ENCODE measurements around the gene ASTL. TPM values are rescaled to one million over a fixed set of nuclear protein-coding genes. Genes with fewer than 3 reads are reported as not detected.

ASTL gene
- total RNA-seq, 4 donors from 2014 or later: not detected

DNA sequence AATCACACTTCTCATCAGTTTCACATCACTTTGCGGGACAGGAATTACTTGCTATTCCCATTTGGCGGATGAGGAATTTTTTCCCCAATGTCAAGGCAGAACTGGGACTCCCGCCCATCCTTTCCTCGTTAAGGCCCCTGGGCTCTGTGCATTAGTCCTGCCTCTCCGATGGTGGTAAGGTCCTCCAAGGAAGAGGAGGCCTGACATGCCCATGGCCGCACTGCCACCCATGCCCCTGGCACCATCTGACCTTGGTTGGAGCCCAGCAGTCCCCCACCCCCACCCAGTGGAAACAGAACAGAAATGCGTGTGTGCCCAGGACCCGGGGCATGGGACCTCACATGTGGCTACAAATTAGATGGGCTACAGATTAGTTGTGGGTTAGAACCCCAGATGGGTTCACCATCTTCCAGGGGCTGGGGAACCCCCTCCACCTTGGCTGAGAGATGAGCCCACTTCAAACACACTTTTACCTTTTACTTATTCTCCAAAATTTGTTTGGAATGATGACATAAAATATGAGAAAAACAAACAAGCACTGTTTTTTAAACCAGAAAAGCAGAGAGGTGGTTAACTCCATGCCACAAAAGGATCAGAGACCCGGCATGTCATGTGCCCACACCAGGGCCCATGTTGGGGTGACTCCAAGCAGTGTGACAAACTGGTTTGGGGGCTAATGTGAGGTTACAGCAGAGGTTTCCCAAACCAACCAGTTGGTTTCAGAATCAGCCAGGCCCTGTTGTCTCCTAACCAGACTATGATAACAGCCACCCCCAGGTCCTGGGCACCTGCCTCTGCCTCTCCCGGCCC, 17.9 kb upstream of the ASTL start:
- H3K4me1 ChIP-seq: no peaks in the 10 kb centered on the region
- H3K27me3 ChIP-seq: no peaks in the 10 kb centered on the region
- H3K4me3 ChIP-seq: no peak overlapping the region
- H3K27ac ChIP-seq: no peak overlapping the region
- TF ChIP-seq, protein P1, sequence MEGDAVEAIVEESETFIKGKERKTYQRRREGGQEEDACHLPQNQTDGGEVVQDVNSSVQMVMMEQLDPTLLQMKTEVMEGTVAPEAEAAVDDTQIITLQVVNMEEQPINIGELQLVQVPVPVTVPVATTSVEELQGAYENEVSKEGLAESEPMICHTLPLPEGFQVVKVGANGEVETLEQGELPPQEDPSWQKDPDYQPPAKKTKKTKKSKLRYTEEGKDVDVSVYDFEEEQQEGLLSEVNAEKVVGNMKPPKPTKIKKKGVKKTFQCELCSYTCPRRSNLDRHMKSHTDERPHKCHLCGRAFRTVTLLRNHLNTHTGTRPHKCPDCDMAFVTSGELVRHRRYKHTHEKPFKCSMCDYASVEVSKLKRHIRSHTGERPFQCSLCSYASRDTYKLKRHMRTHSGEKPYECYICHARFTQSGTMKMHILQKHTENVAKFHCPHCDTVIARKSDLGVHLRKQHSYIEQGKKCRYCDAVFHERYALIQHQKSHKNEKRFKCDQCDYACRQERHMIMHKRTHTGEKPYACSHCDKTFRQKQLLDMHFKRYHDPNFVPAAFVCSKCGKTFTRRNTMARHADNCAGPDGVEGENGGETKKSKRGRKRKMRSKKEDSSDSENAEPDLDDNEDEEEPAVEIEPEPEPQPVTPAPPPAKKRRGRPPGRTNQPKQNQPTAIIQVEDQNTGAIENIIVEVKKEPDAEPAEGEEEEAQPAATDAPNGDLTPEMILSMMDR (IDR thresholded peaks at IDR 0.05): no peak
- intact Hi-C loops (cut with DNase I; ENCODE audit: low total_unique reads): no loop called here
- no peak for DNase-seq
- H3K9me3 ChIP-seq: no peaks in the 10 kb centered on the region
- no peaks in the 10 kb centered on the region for H3K36me3 ChIP-seq

DNA sequence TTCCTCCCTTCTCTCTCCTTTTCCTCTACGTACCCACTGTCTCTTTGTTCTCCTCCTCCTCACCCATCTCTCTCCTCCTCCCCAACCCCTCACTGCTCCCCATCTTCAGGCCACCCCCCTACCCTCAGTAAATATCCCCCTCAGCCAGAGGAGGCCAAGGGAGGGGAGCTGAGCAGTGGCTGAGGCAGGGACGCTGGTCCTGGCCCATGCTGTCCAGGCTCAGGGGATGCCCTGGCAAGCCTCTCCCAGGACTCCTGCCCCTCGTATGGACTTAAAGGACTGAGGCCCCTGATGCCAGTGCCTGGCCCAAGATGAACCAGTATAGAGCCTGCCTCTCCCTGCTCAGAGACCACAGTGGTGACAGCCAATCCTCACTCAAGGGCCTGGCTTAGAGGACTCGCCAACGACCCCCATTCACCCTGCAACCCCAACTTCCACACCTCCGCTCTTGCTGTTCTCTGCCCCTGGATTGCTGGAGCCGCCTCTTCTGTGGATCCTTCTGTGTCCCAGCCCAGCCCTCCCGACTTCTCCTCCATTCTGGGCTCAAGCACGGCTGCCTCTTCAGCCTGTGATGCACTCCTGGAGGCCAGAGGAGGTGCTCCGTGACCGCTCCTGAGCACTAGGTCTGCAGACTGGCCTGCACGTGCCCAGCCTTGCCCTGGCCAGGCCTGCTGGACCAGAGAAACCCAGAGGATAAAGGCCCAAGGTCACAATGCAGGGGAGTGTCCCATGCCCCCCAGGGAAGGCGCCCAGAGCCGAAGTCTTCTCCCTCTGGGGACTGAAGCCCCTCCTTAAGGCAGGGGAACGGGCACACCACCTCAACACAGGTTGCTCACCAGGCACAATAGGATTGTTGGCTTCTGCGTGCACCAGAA, 16.4 kb upstream of the ASTL start:
- Histone ChIP-seq H3K27ac (no peak overlapping the region), H3K9me3 (no peaks in the 10 kb centered on the region), H3K4me3 (no peak overlapping the region), H3K4me1 (no peaks in the 10 kb centered on the region), H3K36me3 (no peaks in the 10 kb centered on the region), H3K27me3 (no peaks in the 10 kb centered on the region)
- no peak for DNase-seq
- TF ChIP-seq, protein P1 (IDR thresholded peaks at IDR 0.05): no peak
- no peak for TF ChIP-seq POLR2A (IDR thresholded peaks at IDR 0.05)
- intact Hi-C loops (cut with DNase I; ENCODE audit: low total_unique reads): no loop called here

GRCh38 chr2:96153991-96154431, 15.7 kb upstream of the ASTL start:
- H3K36me3 ChIP-seq: no peaks in the 10 kb centered on the region
- H3K4me1 ChIP-seq: no peaks in the 10 kb centered on the region
- H3K4me3 ChIP-seq: no peak overlapping the region
- intact Hi-C loops (cut with DNase I; ENCODE audit: low total_unique reads): no loop called here
- no peak for TF ChIP-seq POLR2A (IDR thresholded peaks at IDR 0.05)
- TF ChIP-seq, protein P1 (IDR thresholded peaks at IDR 0.05): no peak
- H3K9me3 ChIP-seq: no peaks in the 10 kb centered on the region
- no peak overlapping the region for H3K27ac ChIP-seq
- no peaks in the 10 kb centered on the region for H3K27me3 ChIP-seq
- no peak for DNase-seq

GRCh38 chr2:96153291-96153713, 15.0 kb upstream of the ASTL start:
- Histone ChIP-seq H3K27me3 (no peaks in the 10 kb centered on the region), H3K27ac (no peak overlapping the region), H3K4me1 (no peaks in the 10 kb centered on the region), H3K9me3 (no peaks in the 10 kb centered on the region), H3K4me3 (no peak overlapping the region), H3K36me3 (no peaks in the 10 kb centered on the region)
- TF ChIP-seq, protein P1 (IDR thresholded peaks at IDR 0.05): no peak
- no peak for TF ChIP-seq POLR2A (IDR thresholded peaks at IDR 0.05)
- DNase-seq: peak in 1 of 2 donors; percentile 6
- intact Hi-C loops (cut with DNase I; ENCODE audit: low total_unique reads): no loop called here

All from uterus (tissue), 4 donors.